ENCODE results near the gene APBB2.

APBB2 gene

GRCh38 chr4:41132055-41132683 is 82.2 kb downstream of the APBB2 start:
- Histone ChIP-seq H3K4me3 (IDR thresholded peaks at IDR 0.05; ENCODE audit: insufficient read depth, low read depth, low read length) (no peak overlapping the region), H3K36me3 (ENCODE audit: insufficient read depth) (no peaks in the 10 kb centered on the region), H3K9ac (no peak overlapping the region), H4K20me1 (ENCODE audit: insufficient read depth) (no peaks in the 10 kb centered on the region), H2AFZ (ENCODE audit: low read depth) (no peak overlapping the region), H3K4me2 (no peak overlapping the region), H3K27me3 (ENCODE audit: insufficient read depth, low read depth) (no peaks in the 10 kb centered on the region), H3K27ac (no peak overlapping the region), H3K79me2 (ENCODE audit: insufficient read depth, low read depth) (no peaks in the 10 kb centered on the region), H3K4me1 (ENCODE audit: low read depth, poor library complexity, severe bottlenecking) (peaks cover 14% of the 10 kb centered on the region)
- TF ChIP-seq CTCF (conservative IDR thresholded peaks at IDR 0.05; ENCODE audit: low read depth, low read length): no peak

DNA sequence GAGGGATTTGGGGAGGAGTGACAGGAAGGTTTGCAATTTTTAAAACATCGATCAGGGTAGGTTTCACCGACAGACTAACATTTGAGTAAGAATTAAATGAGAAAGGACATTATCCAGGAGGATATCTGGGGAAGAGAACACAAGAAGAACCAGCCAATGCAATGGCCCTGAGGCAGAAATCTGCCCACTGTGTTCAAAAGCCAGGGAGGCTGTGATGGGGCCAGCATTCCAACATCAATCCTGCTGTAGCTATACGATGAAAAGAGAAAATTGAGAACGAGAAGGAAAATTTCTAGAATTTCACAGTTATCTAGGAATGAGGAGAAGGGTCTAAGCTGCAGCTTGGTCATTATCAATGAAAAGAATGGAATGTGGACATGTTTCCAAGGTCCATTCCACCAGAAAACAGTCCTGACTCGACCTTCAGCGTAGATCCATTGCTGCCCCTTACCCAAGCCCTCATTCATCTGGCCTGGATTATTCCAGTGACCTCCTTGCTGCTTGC is 84.4 kb downstream of the APBB2 start:
- H3K4me2 ChIP-seq: no peak overlapping the region
- H3K79me2 ChIP-seq (ENCODE audit: insufficient read depth, low read depth): no peaks in the 10 kb centered on the region
- H3K36me3 ChIP-seq (ENCODE audit: insufficient read depth): no peaks in the 10 kb centered on the region
- no peak overlapping the region for H3K4me3 ChIP-seq (IDR thresholded peaks at IDR 0.05; ENCODE audit: insufficient read depth, low read depth, low read length)
- no peak overlapping the region for H3K27ac ChIP-seq
- TF ChIP-seq CTCF (conservative IDR thresholded peaks at IDR 0.05; ENCODE audit: low read depth, low read length): no peak
- H3K4me1 ChIP-seq (ENCODE audit: low read depth, poor library complexity, severe bottlenecking): peaks cover 7% of the 10 kb centered on the region
- H4K20me1 ChIP-seq (ENCODE audit: insufficient read depth): no peaks in the 10 kb centered on the region
- H3K9ac ChIP-seq: no peak overlapping the region
- no peak overlapping the region for H2AFZ ChIP-seq (ENCODE audit: low read depth)
- H3K27me3 ChIP-seq (ENCODE audit: insufficient read depth, low read depth): no peaks in the 10 kb centered on the region

DNA sequence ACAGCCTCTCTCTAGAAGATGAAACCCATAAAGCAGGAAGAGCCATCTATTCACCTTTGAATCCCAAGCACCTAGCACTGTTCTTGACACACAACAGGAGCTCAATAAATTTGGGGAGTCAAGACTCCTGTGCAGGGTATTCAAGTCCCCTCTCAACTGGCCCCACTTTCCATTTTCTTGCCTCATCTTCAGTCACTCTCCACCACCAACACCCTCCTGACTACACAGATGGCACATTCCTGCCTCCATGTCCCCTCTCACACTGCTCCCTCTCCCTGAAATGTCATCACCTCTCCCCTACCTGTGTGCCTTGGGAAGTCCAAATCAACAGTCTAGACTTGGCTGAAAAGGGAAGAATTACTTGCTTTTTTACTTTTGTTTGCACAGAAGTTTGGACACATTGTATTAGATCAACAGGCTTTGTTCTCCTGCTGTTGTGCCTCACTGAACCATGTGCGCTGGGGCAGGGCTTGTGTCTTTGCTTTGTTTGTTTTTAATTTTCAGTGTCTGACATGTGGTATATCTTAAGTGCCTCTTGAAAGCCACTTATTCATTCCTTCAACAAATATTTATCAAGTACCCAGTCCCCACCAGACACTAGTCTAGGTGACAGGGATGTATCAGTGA is 85.1 kb downstream of the APBB2 start:
- Histone ChIP-seq H3K27ac (no peak overlapping the region), H3K4me2 (no peak overlapping the region)

DNA sequence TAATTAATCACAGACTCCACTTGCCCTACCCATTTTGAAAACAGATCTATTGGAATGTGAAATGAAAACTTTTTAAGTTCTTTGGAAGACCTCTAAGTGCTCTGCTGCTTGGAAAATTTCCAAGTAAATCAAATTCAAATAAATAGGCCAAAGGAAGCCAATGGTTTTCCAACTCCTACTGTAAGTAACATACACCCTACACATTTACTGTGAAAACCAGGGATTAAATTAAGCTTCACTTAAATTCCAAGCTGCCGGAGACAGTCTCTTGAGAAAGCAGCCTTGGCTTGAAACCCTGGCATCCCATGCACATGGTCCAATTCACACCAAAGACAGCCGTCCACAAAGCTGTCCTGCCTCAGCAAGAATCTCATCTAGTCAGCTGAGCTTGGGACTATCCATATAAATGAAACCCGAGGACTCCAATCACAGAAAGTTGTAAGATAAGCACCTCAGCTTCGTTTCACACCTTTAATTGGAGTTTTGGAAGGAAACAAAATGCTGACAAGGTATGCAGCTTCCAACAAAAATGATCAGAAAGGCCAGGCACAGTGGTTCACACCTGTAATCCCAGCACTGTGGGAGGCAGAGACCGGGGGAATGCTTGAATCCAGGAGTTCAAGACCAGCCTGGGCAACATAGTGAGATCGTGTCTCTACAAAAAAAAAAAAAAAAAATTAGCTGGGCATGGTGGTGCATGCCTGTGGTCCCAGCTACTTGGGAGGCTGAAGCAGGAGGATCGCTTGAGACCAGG is 88.6 kb downstream of the APBB2 start:
- no peak overlapping the region for H3K27ac ChIP-seq
- H3K79me2 ChIP-seq (ENCODE audit: insufficient read depth, low read depth): no peaks in the 10 kb centered on the region
- no peak for TF ChIP-seq CTCF (conservative IDR thresholded peaks at IDR 0.05; ENCODE audit: low read depth, low read length)
- H3K4me2 ChIP-seq: no peak overlapping the region
- H3K27me3 ChIP-seq (ENCODE audit: insufficient read depth, low read depth): no peaks in the 10 kb centered on the region
- H3K9ac ChIP-seq: no peak overlapping the region
- no peak overlapping the region for H3K4me3 ChIP-seq (IDR thresholded peaks at IDR 0.05; ENCODE audit: insufficient read depth, low read depth, low read length)
- H3K4me1 ChIP-seq (ENCODE audit: low read depth, poor library complexity, severe bottlenecking): no peaks in the 10 kb centered on the region
- no peaks in the 10 kb centered on the region for H3K36me3 ChIP-seq (ENCODE audit: insufficient read depth)
- H2AFZ ChIP-seq (ENCODE audit: low read depth): no peak overlapping the region
- H4K20me1 ChIP-seq (ENCODE audit: insufficient read depth): no peaks in the 10 kb centered on the region

More for the DNA sequence above, 85.1 kb downstream of the APBB2 start:
- Histone ChIP-seq H3K36me3 (ENCODE audit: insufficient read depth) (no peaks in the 10 kb centered on the region), H4K20me1 (ENCODE audit: insufficient read depth) (no peaks in the 10 kb centered on the region), H2AFZ (ENCODE audit: low read depth) (no peak overlapping the region), H3K9ac (no peak overlapping the region), H3K27me3 (ENCODE audit: insufficient read depth, low read depth) (no peaks in the 10 kb centered on the region), H3K4me3 (IDR thresholded peaks at IDR 0.05; ENCODE audit: insufficient read depth, low read depth, low read length) (no peak overlapping the region), H3K79me2 (ENCODE audit: insufficient read depth, low read depth) (no peaks in the 10 kb centered on the region), H3K4me1 (ENCODE audit: low read depth, poor library complexity, severe bottlenecking) (no peaks in the 10 kb centered on the region)
- no peak for TF ChIP-seq CTCF (conservative IDR thresholded peaks at IDR 0.05; ENCODE audit: low read depth, low read length)

All from KMS-11 (cell line).